Measurements from ENCODE around the gene LIG1.
A peak's percentile ranks its signal among the peaks of the same experiment; 100 is the strongest.

LIG1 gene

DNA sequence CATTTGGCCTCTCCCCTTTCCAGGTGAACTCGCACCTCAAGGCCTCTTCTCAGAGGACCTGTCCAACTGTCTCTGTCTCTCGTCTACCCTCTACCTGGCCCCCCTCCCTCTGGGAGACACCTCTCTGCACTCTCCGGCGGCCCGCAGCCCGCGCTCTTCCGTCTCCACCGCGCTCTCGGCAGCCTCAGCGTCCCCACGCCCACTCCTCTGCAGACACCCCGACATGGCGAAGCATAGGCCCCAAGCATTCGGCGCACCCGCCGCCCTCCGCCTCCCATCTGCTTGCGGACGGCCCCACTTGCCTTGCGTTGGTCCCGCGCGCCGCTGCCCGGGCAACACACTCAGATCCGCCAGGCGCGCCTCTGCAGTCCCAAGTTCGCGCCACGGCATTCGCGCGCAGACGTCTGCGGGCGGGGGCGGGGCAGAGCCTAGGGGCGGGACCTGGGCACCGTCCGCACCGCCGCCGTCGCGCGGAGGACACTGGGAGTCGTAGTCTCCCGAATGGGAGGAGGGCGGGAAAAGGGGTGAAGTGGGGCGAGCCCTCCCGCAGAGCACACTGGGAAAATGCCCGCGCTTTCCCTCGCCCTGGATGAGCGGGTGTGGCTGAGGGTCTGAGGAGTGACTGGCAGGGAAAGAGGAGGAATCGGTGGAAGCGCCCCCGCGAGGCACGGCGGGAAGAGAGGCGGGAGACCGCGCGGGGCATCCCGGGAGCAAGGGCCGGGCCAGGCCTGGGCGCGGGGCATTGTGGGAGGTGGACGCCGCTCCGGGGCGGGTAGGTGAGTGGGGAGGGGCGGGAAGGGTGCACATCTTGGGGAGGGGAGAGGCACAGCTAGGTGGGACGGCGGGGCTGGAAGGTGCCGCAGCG is at the start of gene LIG1, which contains the start of gene ZSWIM9:
TSS of gene LIG1 (minus strand) at position 406 of the 865 bp plus-strand sequence. CDS start 4,778 bp downstream, outside the sequence.
TSS of gene ZSWIM9 (plus strand) at position 742 of the 865 bp plus-strand sequence. CDS start 1,123 bp downstream, outside the sequence.
- DNase-seq = peak; percentile 68

DNA sequence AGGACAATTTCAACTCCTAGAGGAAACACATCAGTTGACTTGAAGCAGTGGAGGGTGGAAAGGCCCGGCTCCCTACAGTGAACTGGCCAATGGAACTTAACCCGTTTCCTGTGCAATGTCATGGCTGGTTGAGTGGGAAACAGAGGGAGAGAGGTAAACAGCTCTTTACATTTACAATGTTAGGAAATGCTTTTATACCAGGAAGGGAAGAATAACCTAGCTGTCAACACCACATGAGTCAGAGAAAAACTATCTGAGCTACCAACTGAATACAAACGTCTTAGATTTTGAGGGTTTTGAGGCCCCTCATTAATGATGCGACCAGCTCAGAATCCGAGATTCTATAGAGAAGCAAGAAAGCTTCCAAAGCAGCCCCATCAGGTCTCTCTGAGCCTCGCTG is 48.9 kb upstream of the LIG1 start:
- no peak for DNase-seq

DNA sequence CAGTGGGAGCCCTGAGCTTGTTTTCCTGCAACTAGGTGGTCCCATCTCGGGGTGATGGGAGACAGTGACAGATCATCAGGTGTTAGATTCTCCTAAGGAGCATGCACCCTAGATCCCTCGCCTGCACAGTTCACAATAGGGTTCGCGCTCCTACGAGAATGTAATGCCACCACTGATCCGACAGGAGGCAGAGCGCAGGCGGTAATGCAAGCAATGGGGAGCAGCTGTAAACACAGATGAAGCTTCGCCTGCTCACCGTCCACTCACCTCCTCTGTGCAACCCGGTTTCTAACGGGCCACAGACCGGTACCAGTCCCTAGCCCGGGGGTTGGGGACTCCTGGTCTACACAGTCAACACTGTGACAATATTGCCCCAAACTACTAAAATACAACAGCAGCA is 46.8 kb upstream of the LIG1 start:
- DNase-seq = no peak

DNA sequence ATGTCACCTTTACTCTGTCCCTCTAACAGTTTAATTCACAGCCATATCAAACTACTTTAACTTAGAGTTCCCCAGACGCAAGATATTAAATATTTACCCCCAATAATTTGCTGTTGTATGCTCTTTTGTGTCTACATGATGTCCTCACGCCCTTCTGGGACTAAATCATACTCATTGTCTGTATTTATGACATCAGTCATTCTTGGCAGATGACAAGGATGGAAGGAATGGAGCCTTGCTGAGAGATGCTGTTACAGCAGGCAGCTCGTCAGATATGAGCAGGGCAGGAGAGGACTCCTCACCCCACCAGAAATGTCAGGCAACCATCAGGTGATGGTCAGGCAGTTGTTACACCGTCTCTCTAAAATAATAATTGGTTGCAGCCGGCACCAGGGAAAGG is 43.8 kb upstream of the LIG1 start:
- DNase-seq = no peak

DNA sequence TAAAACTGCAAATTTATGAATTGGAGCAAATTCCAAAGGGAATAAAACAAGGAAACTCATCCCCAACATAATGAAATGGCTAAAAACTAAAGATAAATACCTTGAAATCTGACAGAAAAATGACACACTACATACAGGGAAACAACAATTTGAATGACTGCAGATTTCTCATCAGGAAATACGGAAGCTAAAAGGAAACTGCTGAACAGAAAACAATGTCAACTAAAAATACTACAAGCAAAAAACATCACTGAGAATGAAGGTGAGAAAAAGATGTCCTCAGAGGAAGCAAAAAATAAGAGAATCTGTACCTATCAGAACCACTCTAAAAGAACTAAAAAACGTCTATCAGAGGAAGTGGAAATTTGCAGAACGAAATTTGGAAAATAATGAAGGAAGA is 39.9 kb upstream of the LIG1 start:
- DNase-seq = no peak

DNA sequence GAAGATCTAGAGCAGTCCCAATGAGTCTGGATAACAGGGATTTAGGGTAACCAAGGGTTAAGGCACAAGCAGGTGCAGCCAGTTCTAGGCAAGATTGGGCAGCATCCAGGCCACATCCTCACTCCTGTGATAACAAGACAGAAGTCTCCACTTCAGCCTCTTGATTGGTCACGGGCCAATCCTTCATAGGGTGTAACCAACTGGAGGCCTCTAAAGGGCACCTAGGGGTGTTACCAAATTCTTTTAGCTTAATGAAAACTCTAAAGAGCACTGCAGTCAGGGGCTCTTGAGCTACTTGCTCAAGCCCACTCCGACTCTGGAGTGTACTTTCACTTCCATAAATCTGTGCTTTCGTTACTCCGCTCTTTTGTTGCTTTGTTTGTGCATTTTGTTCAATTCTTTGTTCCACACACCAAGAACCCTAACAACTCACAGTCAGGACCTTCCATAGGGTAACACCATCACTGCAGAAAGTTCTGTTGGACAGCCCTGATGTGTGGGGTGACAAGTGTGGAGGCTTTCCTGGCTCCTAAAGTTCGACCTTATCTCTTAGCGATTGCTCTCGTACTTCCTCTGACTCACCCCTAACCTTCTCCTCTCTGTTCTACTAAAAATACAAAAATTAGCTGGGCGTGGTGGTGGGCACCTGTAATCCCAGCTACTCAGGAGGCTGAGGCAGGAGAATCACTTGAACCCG is 36.4 kb upstream of the LIG1 start:
- no peak for DNase-seq

DNA sequence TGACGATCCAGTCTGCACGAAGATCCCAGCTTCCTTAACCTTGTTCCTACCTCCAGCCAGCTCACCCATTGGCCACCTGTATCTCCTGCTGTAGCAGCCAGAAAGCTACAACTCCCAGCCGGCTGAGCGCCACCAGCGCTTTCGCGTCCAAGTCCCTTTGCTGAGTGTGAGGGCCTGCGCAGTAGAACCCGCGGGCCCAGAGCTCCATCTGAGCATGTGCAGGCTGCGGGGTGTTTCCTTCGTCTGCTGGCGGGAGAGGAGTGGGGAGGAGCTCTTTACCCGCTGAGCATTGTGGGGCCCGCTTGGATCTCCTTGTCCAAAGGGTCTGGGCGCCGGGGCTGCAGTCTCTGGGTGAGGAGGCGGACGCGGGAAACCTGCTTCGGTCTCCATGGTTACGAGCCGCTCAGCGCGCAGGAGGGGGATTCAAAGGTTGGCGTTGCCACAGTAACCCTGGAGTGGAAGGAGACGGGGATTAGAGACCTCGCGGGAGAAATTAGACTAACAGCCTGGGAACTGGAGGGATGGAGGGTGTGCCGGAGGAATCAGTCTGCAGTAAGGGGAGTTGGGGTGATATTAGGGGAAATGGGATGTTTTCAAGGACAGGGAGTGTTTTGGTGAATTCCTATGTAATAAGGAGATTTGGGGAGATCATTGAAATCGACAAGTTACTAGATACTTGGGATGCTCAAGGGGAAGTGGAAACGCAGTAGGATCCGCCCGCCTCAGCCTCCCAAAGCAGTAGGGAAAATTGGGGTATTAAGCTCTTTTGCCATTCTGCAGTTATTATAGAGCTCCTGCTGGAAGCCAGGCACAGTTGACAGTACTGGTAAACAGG is 33.9 kb upstream of the LIG1 start:
- DNase-seq = peak; percentile 88

DNA sequence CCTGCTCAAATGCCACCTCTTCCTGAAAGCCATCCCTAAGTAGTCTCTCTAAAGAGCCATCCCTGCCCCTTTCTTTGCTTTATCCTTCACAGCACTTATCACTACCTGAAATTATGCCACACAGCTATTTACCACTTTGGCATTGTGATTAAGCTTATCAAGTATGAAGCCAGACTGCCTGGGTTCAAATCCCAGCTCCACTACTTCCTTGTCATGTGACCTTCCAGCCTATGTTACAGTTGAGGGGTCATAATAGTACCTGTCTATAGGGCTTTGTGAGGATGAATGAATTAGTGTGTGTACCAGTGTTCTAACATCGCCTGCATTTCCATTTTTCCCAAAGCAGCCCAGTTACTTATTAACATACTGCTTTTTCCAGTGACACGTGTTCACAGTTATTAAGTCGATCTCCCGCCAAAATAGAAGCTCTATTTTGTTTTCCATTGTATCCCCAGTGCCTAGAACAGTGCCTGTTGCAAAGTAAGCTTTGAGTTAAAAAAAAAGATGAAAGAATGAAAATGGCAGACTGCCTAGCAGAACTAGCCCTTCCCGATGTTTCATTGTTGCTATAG is 33.2 kb upstream of the LIG1 start:
- DNase-seq = no peak

DNA sequence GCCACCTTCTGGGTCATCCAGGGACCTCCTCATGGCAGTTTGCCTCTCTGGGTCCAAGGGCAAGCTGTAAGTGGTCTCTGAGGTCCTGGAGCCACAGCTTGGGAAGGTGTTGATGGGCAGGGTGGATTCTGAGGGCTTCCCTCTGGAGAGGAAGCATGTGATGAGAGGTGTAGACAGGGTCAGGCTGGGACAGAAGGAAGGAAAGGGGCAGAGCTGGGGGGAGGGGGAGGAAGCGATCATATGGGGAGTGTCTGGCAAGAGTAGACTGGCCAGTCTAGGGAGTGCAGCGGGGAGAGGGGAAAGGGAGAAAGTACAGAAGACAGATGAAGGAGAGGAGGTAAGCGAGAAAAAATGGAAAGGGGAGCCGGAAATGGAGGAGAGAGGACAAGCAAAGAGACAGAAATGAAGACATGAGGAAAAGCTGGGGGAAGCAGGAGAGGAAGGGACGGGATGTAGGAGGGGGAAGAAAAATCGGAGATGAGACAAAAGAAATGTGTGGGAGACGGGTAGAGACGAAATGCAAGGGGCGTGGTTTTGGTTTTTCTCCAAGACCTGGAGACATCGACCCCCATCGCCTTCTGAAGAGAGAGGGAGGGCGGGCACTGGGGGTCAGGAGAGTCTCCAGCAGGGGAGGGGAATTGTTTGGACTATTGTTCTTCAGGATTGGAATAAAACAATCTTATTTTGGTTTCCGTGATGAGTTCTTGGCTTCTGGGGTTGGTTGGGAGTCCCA is 27.0 kb upstream of the LIG1 start:
- DNase-seq = no peak

DNA sequence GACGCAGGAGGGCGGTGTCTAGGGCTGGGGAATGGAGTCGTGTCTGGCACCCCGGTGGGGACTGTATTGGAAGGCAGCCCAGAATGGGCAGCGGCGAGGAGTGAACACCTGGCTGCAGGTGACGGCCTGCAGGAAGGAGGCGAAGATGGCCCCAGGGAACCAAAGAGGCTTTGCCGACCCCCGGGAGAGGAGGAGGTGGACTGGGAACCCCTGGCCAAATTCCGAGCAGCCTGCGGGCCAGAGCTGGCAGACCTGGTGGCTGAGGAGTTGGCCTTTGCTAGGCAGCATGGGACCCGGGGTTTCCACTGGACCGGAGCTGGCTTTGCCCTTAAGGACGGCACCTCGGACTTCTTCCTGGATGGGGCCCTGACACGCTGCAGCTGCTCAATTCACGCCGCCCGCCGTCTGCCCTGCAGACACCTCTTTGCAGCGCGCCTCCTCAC is 26.2 kb upstream of the LIG1 start:
- no peak for DNase-seq

DNA sequence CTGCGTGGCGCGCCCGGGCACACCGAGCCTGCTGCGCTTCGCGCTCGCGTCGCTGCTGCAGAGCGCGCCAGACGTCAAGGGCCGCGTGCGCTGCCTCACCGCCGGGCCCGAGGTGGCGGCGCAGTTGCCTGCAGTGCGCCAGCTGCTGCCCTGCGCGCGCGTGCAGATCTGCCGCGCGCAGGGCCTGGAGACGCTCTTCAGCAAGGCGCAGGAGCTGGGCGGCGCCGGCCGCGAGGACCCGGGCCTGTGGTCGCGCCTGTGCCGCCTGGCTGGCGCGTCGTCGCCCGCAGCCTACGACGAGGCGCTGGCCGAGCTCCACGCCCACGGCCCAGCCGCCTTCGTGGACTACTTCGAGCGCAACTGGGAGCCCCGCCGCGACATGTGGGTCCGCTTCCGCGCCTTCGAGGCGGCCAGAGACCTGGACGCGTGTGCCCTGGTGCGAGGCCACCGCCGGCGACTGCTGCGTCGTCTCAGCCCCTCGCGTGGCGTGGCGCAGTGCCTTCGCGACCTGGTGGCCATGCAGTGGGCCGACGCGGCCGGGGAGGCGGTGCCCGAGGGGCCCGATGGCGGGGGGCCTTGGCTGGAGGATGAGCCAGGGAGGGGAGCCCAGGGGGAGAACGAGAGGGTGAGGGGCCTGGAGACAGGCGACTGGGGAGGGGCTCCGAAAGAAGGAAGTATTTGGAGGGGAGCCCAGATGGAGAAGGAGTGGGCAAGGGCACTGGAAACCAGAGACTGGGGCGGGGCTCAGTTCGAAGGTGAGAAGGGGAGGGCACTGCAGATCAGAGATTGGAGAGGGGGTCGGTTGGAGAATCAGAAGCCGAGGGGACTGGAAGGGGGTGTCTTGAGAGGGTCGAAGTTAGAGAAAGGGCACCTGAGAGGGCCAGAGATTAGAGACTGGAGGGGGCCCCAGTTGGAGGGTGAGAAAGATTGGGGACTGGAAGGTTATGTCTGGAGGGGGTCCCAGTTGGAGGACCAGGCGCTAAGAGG is 25.0 kb upstream of the LIG1 start:
- no peak for DNase-seq

DNA sequence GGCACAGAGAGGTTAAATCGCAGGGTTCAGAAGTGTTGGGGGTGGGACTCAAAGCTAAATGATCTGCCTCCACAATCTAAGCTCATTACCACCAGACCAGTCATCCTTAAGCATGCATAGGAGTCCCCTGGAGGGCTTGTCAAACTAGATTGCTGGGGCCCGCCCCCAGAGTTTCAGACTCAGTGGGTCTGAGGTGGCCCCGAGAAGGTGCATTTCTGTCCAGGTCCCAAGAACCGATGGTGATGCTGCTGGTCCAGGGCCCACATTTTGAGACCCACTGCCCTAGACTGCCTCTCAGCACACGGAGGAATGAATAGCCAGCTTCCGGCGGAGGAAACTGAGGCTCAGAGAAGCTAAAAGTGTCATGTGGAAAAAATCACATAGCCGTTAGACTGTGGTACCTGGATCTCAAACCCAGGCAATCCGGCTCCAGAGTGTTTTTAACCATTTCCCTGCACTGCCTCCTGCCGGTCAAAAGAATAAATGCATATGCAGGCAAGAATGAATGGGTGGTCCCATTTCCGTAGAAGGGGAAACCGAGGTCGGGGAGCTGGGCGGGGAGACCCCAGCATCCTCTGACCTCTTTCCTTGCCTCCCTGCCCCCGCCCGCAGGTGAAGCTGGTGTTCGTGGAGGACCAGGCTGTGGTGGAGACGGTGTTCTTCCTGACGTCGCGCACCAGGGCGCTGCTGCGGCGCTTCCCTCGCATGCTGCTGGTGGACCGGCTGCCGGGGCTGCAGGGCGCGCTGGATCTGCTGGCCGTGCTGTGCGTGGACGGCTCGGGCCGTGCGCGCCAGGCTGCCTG is 24.1 kb upstream of the LIG1 start:
- no peak for DNase-seq

DNA sequence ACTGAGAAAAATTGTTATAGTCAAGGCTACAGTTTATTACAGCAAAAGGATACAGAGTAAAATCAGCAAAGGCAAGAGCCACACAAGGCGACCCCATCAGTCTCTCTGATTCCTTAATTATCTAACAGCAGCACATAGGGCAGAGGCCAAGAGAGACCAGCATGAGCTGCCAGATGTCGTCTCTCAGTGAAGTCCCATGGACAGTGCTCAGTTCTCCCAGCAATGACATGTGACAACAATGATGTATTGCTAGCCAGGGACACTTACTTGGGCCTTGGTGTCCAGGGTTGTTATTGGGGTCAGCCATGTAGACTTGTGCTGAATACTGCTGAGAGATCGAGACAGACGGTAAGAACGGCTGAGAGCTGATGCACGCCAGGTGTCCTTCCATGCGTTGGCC is 22.6 kb upstream of the LIG1 start:
- DNase-seq = no peak

DNA sequence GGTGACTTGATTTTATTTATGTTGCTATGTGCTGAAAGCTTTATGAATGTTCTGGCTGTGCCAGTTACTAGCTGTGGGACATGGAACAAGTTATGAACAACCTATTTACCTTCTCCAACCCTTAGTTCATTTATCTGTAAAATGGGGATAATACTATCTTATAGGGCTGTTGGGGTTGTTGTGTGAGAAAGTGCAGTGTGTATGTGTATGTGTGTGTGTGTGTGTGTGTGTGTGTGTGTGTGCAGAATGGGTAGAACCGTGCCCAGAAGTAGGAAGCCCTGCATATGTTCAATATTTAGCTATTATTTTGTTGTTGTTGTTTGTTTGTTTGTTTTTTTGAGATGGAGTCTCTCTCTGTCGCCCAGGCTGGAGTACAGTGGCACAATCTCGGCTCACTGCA is 20.7 kb upstream of the LIG1 start:
- DNase-seq = no peak

DNA sequence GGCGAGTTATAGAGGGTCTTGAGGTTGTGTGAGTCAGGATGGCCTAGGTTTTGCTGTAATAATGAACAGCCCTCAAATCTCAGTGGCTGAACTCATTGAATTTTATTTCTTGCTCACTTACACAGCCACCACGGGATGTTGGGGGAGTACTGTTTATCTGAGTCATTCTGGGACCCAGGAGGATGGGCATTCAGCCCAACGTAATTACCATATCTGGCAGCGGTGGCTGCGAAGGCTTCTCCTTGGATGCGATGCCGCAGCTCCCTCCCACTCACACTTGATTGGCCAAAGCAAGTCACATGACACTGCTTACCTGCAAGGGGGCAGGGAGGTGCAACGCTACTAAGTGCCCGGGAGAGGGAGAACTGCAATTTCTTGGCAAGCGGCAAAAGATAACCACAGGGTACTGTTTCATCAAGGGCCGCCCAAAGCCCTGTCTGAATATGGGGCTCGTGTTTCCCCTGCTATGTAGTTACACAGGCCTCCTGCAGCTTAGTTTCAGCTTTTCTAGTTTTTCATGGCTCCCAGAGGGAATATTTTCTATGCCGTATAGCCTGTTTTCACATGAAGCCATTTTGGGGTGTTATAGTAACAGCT is 20.2 kb upstream of the LIG1 start:
- no peak for DNase-seq

DNA sequence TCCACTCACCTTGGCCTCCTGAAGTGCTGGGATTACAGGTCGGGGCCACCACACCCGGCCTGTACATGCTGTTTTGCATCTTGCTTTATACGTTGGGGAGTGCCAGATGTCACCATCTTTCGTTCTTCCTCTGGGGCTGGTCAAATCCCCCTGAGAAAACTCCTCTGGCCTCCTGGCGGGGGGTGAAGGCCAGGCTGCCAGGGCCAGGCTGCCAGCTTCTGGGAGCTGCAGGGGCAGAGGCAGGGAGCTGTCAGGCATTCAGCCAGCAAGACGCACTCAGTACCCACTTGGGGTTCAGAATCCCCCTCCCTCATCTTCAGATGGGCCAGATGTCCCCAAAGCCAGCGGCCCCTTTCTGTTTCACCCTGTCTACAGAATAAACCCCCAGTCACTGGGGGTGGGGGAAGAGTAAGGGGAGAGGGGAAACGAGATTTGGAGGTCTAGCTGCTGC is 16.4 kb upstream of the LIG1 start:
- DNase-seq = no peak

DNA sequence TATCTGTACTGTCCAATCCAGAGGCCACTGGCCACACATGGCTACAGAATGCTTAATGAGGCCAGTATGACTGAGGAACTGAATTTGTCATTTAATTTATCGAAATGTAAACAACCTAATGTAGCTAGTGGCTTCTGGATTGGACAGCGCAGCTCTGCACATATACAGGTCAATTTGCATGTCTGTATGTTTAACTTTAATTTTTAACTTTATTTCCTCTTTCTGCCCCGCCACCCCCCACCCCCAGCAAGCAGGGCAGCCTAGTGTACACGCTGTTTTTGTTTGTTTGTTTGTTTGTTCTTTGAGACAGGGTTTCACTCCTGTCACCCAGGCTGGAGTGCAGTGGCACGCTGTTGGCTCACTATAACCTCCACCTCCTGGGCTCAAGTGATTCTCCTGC is 15.9 kb upstream of the LIG1 start:
- no peak for DNase-seq

DNA sequence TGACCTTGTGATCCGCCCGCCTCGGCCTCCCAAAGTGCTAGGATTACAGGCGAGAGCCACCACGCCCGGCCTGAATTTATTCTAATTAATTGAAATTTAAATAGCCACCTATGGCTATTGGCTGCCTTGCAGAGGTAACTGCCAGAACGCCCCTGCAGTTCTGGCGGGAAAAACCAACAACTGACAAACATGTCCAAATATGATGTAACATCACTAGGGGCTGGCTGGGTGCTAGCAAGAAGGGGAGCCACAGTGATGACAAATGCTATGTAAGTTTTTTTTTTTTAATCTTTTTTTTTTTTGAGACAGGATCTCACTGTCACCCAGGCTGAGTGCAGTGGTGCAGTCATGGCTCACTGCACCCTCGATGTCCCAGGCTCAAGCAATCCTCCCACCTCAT is 13.2 kb upstream of the LIG1 start:
- no peak for DNase-seq

DNA sequence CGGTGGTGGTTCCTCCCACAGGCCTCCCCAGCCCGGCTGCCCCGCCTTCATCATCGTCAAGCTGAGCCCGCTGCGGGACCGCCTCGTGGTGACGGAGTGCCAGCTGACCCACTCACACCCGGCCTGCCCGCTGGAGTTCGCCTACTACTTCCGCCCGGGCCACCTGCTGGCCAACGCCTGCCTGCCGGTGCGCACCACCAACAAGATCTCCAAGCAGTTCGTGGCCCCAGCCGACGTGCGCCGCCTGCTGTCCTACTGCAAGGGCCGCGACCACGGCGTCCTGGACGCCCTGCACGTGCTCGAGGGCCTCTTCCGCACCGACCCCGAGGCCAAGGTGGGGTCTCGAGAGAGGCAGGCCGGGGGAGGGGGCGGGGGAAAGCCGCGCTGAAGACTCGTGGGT is 12.3 kb upstream of the LIG1 start:
- DNase-seq = no peak

DNA sequence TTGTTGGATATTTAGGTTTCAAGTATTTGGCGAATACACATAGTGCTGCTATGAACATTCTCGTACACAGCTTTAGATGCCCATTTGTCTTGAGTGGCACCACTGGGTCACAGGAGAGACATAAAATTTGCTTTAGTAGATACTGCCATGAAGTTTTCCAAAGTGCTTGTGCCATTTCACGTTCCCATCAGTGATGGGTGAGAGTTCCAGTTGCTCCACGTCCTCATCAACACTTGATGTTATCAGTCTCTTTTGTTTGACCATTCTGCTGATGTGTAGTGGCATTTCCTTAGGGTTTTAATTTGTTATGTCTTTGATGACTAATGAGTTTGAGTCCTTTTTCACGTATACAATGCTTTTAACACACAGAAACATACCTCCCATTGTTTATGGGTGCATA is 11.4 kb upstream of the LIG1 start:
- no peak for DNase-seq
